B cell (primary cell): Measurements from ENCODE around the gene WDFY2. TPM values are rescaled to one million over a fixed set of nuclear protein-coding genes. Genes with fewer than 3 reads are reported as not detected.

ENCODE experiments used
- ATAC-seq: fragments of 200-7000 bp; cut with Tn5 transposase; one replicate; pipeline ENCODE4 v1.10.0; 2021; ENCODE audit warnings: low read depth, mild to moderate bottlenecking, moderate number of reproducible peaks, moderate library complexity
- CTCF ChIA-PET: fragments of 350-600 bp; sonication (Branson Sonifier 250); formaldehyde crosslinking; loops from one replicate; lab custom pipeline; 2021; ENCODE audit warnings: antibody characterized with exemption, inconsistent platforms; lab: Charles Lee
- POLR2A ChIA-PET: fragments of 350-600 bp; sonication (Branson Sonifier 250); formaldehyde crosslinking; loops from one replicate; lab custom pipeline; 2021; ENCODE audit warnings: antibody characterized with exemption; lab: Charles Lee
- DNase-seq: peaks from one replicate; pipeline ENCODE4 v3.0.0; 2013
- H2AFZ ChIP-seq: 2 replicates; pipeline ENCODE4 v1.6.1; 2012; ENCODE audit warnings: mild to moderate bottlenecking, low read depth, low read length; ENCODE audit not compliant: insufficient read depth, poor library complexity, severe bottlenecking
- H3K27ac ChIP-seq, 2 donors: 1 replicate in 1 of 2; 2 replicates in 1 of 2; pipeline ENCODE4 v1.5.1; 2012 to 2013; ENCODE audit warnings: low read length in 2 of 2, mild to moderate bottlenecking in 2 of 2, moderate library complexity in 1 of 2
- H3K27me3 ChIP-seq, 4 experiments: fragments of 200-600 bp in 1 of 4; sonication (generic) in 1 of 4; replicated peaks in 1 of 4; 1 replicate in 2 of 4; 2 replicates in 2 of 4; pipeline versions ENCODE4 v1.6.1 to v1.7.0; 2013 to 2016; ENCODE audit warnings: low read length in 3 of 4, mild to moderate bottlenecking in 2 of 4, mixed read lengths in 1 of 4, moderate library complexity in 1 of 4; ENCODE audit not compliant: insufficient read depth in 4 of 4, control insufficient read depth in 3 of 4; ENCODE audit errors: control extremely low read depth in 1 of 4
- H3K36me3 ChIP-seq, 2 experiments: replicated peaks in 1 of 2; 1 replicate in 1 of 2; 2 replicates in 1 of 2; pipeline versions ENCODE4 v1.6.1 to v1.7.1; 2013; ENCODE audit warnings: low read length in 1 of 2; ENCODE audit not compliant: insufficient read depth in 2 of 2, control insufficient read depth in 1 of 2; ENCODE audit errors: control extremely low read depth in 1 of 2, extremely low read depth in 1 of 2
- H3K4me1 ChIP-seq, 2 donors: fragments of 200-600 bp in 1 of 2; sonication (generic) in 1 of 2; 1 replicate in 1 of 2; 2 replicates in 1 of 2; pipeline versions ENCODE4 v1.5.1 to v1.6.1; 2013 to 2017; ENCODE audit warnings: low read length in 2 of 2; ENCODE audit not compliant: control insufficient read depth in 2 of 2, insufficient read depth in 2 of 2
- H3K4me2 ChIP-seq: replicated peaks from 2 replicates; pipeline ENCODE3; 2012; ENCODE audit warnings: mild to moderate bottlenecking, low read depth, low read length; ENCODE audit not compliant: poor library complexity, severe bottlenecking
- H3K4me3 ChIP-seq, 5 experiments: fragments of 200-600 bp in 1 of 5; sonication (generic) in 1 of 5; 1 replicate in 3 of 5; 2 replicates in 2 of 5; pipeline versions ENCODE4 v1.5.1 to v1.7.0; 2011 to 2016; ENCODE audit warnings: low read length in 4 of 5, mild to moderate bottlenecking in 4 of 5, low read depth in 2 of 5, control low read depth in 1 of 5, moderate library complexity in 1 of 5; ENCODE audit not compliant: insufficient read depth in 1 of 5; ENCODE audit errors: control extremely low read depth in 1 of 5, extremely low read depth in 1 of 5
- H3K79me2 ChIP-seq: fragments of 200-600 bp; sonication (generic); one replicate; pipeline ENCODE4 v1.6.0; 2016; ENCODE audit warnings: low read length; ENCODE audit not compliant: control insufficient read depth, insufficient read depth
- H3K9ac ChIP-seq: fragments of 200-600 bp; sonication (generic); 2 replicates; pipeline ENCODE4 v1.6.1; 2017; ENCODE audit warnings: mild to moderate bottlenecking, low read length, moderate library complexity
- H3K9me3 ChIP-seq, 3 donors: one replicate each; pipeline versions ENCODE4 v1.6.1 to v1.7.1; 2013; ENCODE audit warnings: low read length in 2 of 3; ENCODE audit not compliant: control insufficient read depth in 2 of 3, insufficient read depth in 1 of 3; ENCODE audit errors: control extremely low read depth in 1 of 3
- H4K20me1 ChIP-seq: 2 replicates; pipeline ENCODE4 v1.6.0; 2012; ENCODE audit warnings: mild to moderate bottlenecking, low read length; ENCODE audit not compliant: insufficient read depth, control insufficient read depth, poor library complexity, severe bottlenecking
- H3K27ac Mint-ChIP-seq: one replicate; pipeline ENCODE4 v1.8.0; 2021; ENCODE audit warnings: mixed read lengths
- H3K27me3 Mint-ChIP-seq: one replicate; pipeline ENCODE4 v1.8.0; 2021; ENCODE audit warnings: mixed read lengths
- H3K4me1 Mint-ChIP-seq: one replicate; pipeline ENCODE4 v1.8.0; 2021; ENCODE audit warnings: mixed read lengths
- H3K4me3 Mint-ChIP-seq: one replicate; pipeline ENCODE4 v1.8.0; 2021; ENCODE audit warnings: mixed read lengths
- H3K9me3 Mint-ChIP-seq: one replicate; pipeline ENCODE4 v1.8.0; 2022; ENCODE audit warnings: mixed read lengths; ENCODE audit not compliant: insufficient read depth
- CTCF ChIP-seq: fragments of 200-600 bp; IDR thresholded peaks from one replicate; pipeline ENCODE4 v1.8.0; 2022; ENCODE audit warnings: antibody characterized with exemption, mild to moderate bottlenecking
- EZH2 ChIP-seq: IDR thresholded peaks from 2 replicates; pipeline ENCODE4 v1.6.1; 2012; ENCODE audit warnings: borderline replicate concordance, low read depth, mild to moderate bottlenecking, moderate library complexity, low read length; ENCODE audit not compliant: insufficient read depth, poor library complexity, severe bottlenecking
- WGBS: methylation state at CpG from one replicate; pipeline ENCODE4 v1.1.5; 2013; ENCODE audit warnings: missing lambda C conversion rate; ENCODE audit not compliant: insufficient coverage; 5-methylcytosine and 5-hydroxymethylcytosine counted together
- intact Hi-C: fragments of 100-400 bp; cut with micrococcal nuclease; formaldehyde crosslinking; loops from one replicate; pipeline ENCODE4 v1.10.0; 2022
- polyA plus RNA-seq: library from polyadenylated mRNA; depleted of rRNA; stranded (reverse); fragments of >200 nt; gene quantifications from 2 replicates; pipeline ENCODE4 v1.2.3, GENCODE V29; 2012
- total RNA-seq, 2 donors: library from RNA; stranded (reverse); fragments of 120-200 nt in 1 of 2; gene quantifications; 1 replicate in 1 of 2; 2 replicates in 1 of 2; pipeline versions ENCODE4 v1.2.3 to v1.2.4, GENCODE V29; 2013 to 2022

The WDFY2 gene
- total and polyA plus RNA-seq, 2 donors (not counting 1 experiment from before 2014, with no cell fraction given) = 12.4 to 47.7 TPM

DNA sequence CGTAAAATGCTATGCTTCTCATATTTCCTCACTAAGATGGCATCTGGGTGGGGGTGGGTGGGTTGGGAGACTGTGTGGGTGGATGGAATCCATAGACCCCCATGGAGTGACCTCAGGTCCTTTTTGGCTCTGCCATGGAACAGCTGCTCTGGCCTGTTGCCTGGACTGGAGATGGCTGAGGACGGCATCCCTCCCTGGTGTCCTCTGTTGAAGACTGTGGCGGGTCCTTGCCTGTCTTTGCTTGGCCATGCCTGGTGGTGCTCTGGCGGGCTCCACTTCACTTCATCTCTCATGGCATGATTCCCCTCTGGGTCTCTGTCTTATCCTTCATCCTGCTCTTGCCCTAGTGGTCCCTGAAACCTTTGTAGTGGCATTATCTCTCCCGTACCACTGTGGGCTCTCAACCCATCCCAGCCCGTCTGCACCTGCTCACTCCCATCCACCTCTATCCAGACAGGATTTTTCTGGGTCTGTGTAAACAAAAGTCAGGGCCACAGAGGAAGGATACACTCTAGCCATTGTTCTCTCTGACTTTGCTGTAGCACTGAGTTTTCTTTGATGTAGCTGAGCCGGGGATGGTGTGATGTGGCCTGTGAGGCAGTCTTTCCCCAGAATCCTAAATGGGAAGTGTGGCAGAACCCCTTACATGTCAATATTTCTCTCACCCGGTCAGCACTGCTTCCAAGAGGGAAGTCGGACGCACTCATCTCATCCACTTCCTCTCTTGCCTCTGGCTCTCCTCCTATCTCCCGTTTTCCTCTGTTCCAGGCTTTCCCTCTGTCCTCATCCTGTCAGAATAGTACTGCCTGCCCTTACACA lies 36.1 kb downstream of the WDFY2 start:
- Histone ChIP-seq H3K4me1 (peaks cover 7% of the 10 kb centered on the region in 2 donors), H3K9ac (no peak overlapping the region), H3K4me2 (no peak overlapping the region), H3K27me3 (no peaks in the 10 kb centered on the region), H3K36me3 (no peaks in the 10 kb centered on the region), H4K20me1 (peaks cover 48% of the 10 kb centered on the region), H3K9me3 (no peaks in the 10 kb centered on the region), H3K27ac (no peak overlapping the region), H3K4me3 (no peak overlapping the region), H2AFZ (no peak overlapping the region), H3K79me2 (peaks cover 98% of the 10 kb centered on the region)
- H3K4me1 Mint-ChIP-seq = peaks cover 22% of the 10 kb centered on the region
- 99% methylated on average over 9 of the region's 11 CpGs for WGBS
- DNase-seq (no peak), ATAC-seq (no peak)
- H3K9me3 Mint-ChIP-seq = no peaks in the 10 kb centered on the region
- ChIA-PET POLR2A (no interaction called here), CTCF (no interaction called here)
- no peak for TF ChIP-seq CTCF
- no peak for TF ChIP-seq EZH2
- no peak overlapping the region for H3K4me3 Mint-ChIP-seq
- intact Hi-C loops = no loop called here
- no peak overlapping the region for H3K27ac Mint-ChIP-seq
- H3K27me3 Mint-ChIP-seq = no peaks in the 10 kb centered on the region

GRCh38 chr13:51621602-51622001 lies 37.3 kb downstream of the WDFY2 start:
- DNase-seq (no peak), ATAC-seq (no peak)
- H3K27me3 Mint-ChIP-seq = no peaks in the 10 kb centered on the region
- Histone ChIP-seq H3K27me3 (no peaks in the 10 kb centered on the region), H3K9me3 (no peaks in the 10 kb centered on the region), H3K9ac (no peak overlapping the region), H3K4me1 (peaks cover 7% of the 10 kb centered on the region in 2 donors), H3K27ac (no peak overlapping the region), H3K4me2 (no peak overlapping the region), H4K20me1 (peaks cover 54% of the 10 kb centered on the region), H3K36me3 (no peaks in the 10 kb centered on the region), H3K79me2 (peaks cover 98% of the 10 kb centered on the region), H3K4me3 (no peak overlapping the region), H2AFZ (no peak overlapping the region)
- no peak overlapping the region for H3K4me3 Mint-ChIP-seq
- peaks cover 31% of the 10 kb centered on the region for H3K4me1 Mint-ChIP-seq
- no peak for TF ChIP-seq EZH2
- no peak for TF ChIP-seq CTCF
- ChIA-PET POLR2A (no interaction called here), CTCF (no interaction called here)
- intact Hi-C loops = no loop called here
- H3K9me3 Mint-ChIP-seq = no peaks in the 10 kb centered on the region
- no peak overlapping the region for H3K27ac Mint-ChIP-seq
- 95% methylated on average over 2 of the region's 2 CpGs for WGBS
